HG02885 (cell line): Measurements from ENCODE around the gene TPRN.

ENCODE experiments used
- ATAC-seq: cut with Tn5 transposase; IDR thresholded peaks from one replicate; pipeline ENCODE4 v1.9.1; 2021; ENCODE audit warnings: mild to moderate bottlenecking; ENCODE audit not compliant: unreplicated experiment, poor library complexity

The TPRN gene

GRCh38 chr9:137164370-137165249, 35.9 kb downstream of the TPRN start:
- ATAC-seq = no peak

GRCh38 chr9:137163805-137164204, 36.7 kb downstream of the TPRN start:
- no peak for ATAC-seq

- ATAC-seq = no peak
Observed at GRCh38 chr9:137163365-137163715, 37.2 kb downstream of the TPRN start.

GRCh38 chr9:137162505-137163364, 37.8 kb downstream of the TPRN start:
- ATAC-seq = no peak

- ATAC-seq = no peak
Observed at GRCh38 chr9:137161558-137162486, 38.7 kb downstream of the TPRN start.

- no peak for ATAC-seq
Observed at GRCh38 chr9:137160716-137161557, 39.6 kb downstream of the TPRN start.

- ATAC-seq = no peak
Observed at GRCh38 chr9:137160054-137160425, 40.5 kb downstream of the TPRN start.

GRCh38 chr9:137159105-137160053, 41.2 kb downstream of the TPRN start:
- no peak for ATAC-seq

- no peak for ATAC-seq
Observed at GRCh38 chr9:137158625-137159024, 41.9 kb downstream of the TPRN start.

GRCh38 chr9:137157618-137158415, 42.7 kb downstream of the TPRN start:
- ATAC-seq = no peak

- no peak for ATAC-seq
Observed at GRCh38 chr9:137156567-137157375, 43.8 kb downstream of the TPRN start.

- ATAC-seq = no peak
Observed at GRCh38 chr9:137152844-137153405, 47.6 kb downstream of the TPRN start.

- peak; percentile 61 for ATAC-seq
Observed at GRCh38 chr9:137150617-137151457, 49.7 kb downstream of the TPRN start.

GRCh38 chr9:137149942-137150616, 50.5 kb downstream of the TPRN start:
- peak; percentile 28 for ATAC-seq

- no peak for ATAC-seq
Observed at GRCh38 chr9:137149363-137149762, 51.2 kb downstream of the TPRN start.
